Putamen (tissue), 1 donor: Measurements from ENCODE around the gene COL5A1.
"Not testable (repeated sequence)": the region's sequence is repeated elsewhere in the genome, so short reads cannot be mapped to it uniquely, and the experiment has no call there.

Experiments
- DNase-seq: peaks from one replicate; pipeline ENCODE4 v3.0.0-alpha.2; 2016; ENCODE audit warnings: low spot score

COL5A1 gene

GRCh38 chr9:134657666-134658377 is 16.2 kb downstream of the COL5A1 start:
- DNase-seq: no peak

GRCh38 chr9:134658378-134658955 is 16.9 kb downstream of the COL5A1 start:
- no peak for DNase-seq

- no peak for DNase-seq
Observed at GRCh38 chr9:134659688-134660131, 18.1 kb downstream of the COL5A1 start.

GRCh38 chr9:134660407-134660806 is 18.8 kb downstream of the COL5A1 start:
- DNase-seq: no peak

GRCh38 chr9:134661299-134661698 is 19.7 kb downstream of the COL5A1 start:
- DNase-seq: no peak

GRCh38 chr9:134661791-134662142 is 20.2 kb downstream of the COL5A1 start:
- DNase-seq: no peak

- DNase-seq: no peak
Observed at GRCh38 chr9:134662143-134662876, 20.7 kb downstream of the COL5A1 start.

GRCh38 chr9:134663084-134663483 is 21.5 kb downstream of the COL5A1 start:
- no peak for DNase-seq

- DNase-seq: no peak
Observed at GRCh38 chr9:134663753-134664415, 22.3 kb downstream of the COL5A1 start.

- no peak for DNase-seq
Observed at GRCh38 chr9:134664446-134664845, 22.8 kb downstream of the COL5A1 start.

- no peak for DNase-seq
Observed at GRCh38 chr9:134666208-134666607, 24.6 kb downstream of the COL5A1 start.

- no peak for DNase-seq
Observed at GRCh38 chr9:134666831-134667230, 25.2 kb downstream of the COL5A1 start.

GRCh38 chr9:134668977-134669376 is 27.4 kb downstream of the COL5A1 start:
- DNase-seq: not testable (repeated sequence)

- DNase-seq: no peak
Observed at GRCh38 chr9:134669399-134669955, 27.9 kb downstream of the COL5A1 start.

GRCh38 chr9:134670042-134670525 is 28.5 kb downstream of the COL5A1 start:
- DNase-seq: no peak

- no peak for DNase-seq
Observed at GRCh38 chr9:134670851-134671281, 29.3 kb downstream of the COL5A1 start.

- DNase-seq: no peak
Observed at GRCh38 chr9:134671341-134672113, 29.9 kb downstream of the COL5A1 start.

- no peak for DNase-seq
Observed at GRCh38 chr9:134676361-134676760, 34.8 kb downstream of the COL5A1 start.

- DNase-seq: no peak
Observed at GRCh38 chr9:134676886-134677285, 35.3 kb downstream of the COL5A1 start.

- no peak for DNase-seq
Observed at GRCh38 chr9:134677743-134678142, 36.1 kb downstream of the COL5A1 start.

- DNase-seq: no peak
Observed at GRCh38 chr9:134678206-134678605, 36.6 kb downstream of the COL5A1 start.
